Stomach (tissue), 9 donors: ENCODE data around the gene CACNA1I. TPM values are rescaled to one million over a fixed set of nuclear protein-coding genes. Genes with fewer than 3 reads are reported as not detected.

Source experiments
- DNase-seq, 2 donors: peaks; one replicate each; pipeline versions ENCODE4 v3.0.0 to v3.0.0-alpha.2; 2013 to 2019
- H3K27ac ChIP-seq, 5 donors: fragments of 200-600 bp in 4 of 5; sonication (generic) in 4 of 5; one replicate each; pipeline ENCODE4 v1.5.1; 2013 to 2019; ENCODE audit warnings: mild to moderate bottlenecking in 1 of 5, moderate library complexity in 1 of 5
- H3K27me3 ChIP-seq, 3 donors: fragments of 200-600 bp; sonication (generic); one replicate each; pipeline ENCODE4 v1.5.1; 2017 to 2019; ENCODE audit warnings: mixed run types in 1 of 3
- H3K36me3 ChIP-seq, 4 donors: fragments of 200-600 bp; sonication (generic); 1 replicate in 3 of 4; 2 replicates in 1 of 4; pipeline ENCODE4 v1.5.1; 2016 to 2019
- H3K4me1 ChIP-seq, 4 donors: fragments of 200-600 bp; sonication (generic); one replicate each; pipeline ENCODE4 v1.5.1; 2016 to 2019
- H3K4me3 ChIP-seq, 4 donors: fragments of 200-600 bp; sonication (generic) in 3 of 4; one replicate each; pipeline ENCODE4 v1.5.1; 2016 to 2019; ENCODE audit warnings: mild to moderate bottlenecking in 1 of 4
- H3K9me3 ChIP-seq, 4 donors: fragments of 200-600 bp; sonication (generic); one replicate each; pipeline ENCODE4 v1.5.1; 2016 to 2019
- CTCF ChIP-seq, 7 experiments: fragments of 450-650 bp in 4 of 7; fragments of 200-600 bp in 3 of 7; sonication (generic) in 3 of 7; IDR thresholded peaks; one replicate each; pipeline ENCODE4 v1.5.1; 2016 to 2019; ENCODE audit warnings: antibody characterized with exemption in 7 of 7, control low read depth in 2 of 7, mild to moderate bottlenecking in 1 of 7
- EP300 ChIP-seq: sonication (generic); formaldehyde crosslinking; IDR thresholded peaks from one replicate; pipeline ENCODE4 v1.6.1; 2017; ENCODE audit warnings: antibody characterized with exemption
- POLR2A ChIP-seq, 4 donors: fragments of 450-650 bp; IDR thresholded peaks; one replicate each; pipeline ENCODE4 v1.6.1; 2016; ENCODE audit warnings: antibody characterized with exemption in 4 of 4, control low read depth in 2 of 4, mild to moderate bottlenecking in 1 of 4, moderate library complexity in 1 of 4
- POLR2AphosphoS5 ChIP-seq, 3 donors: sonication (generic); formaldehyde crosslinking; IDR thresholded peaks; one replicate each; pipeline ENCODE4 v1.6.1; 2016; ENCODE audit warnings: antibody characterized with exemption in 3 of 3
- WGBS, 5 donors: extraction: QIAGEN DNeasy Blood & Tissue Kit in 3 of 5; methylation state at CpG; one replicate each; pipeline versions ENCODE4 v1.1.5 to v1.1.7; 2013 to 2018; 5-methylcytosine and 5-hydroxymethylcytosine counted together
- intact Hi-C: fragments of 100-400 bp; cut with DNase I; formaldehyde crosslinking; loops from one replicate; pipeline ENCODE4 v1.15.1; 2023; ENCODE audit warnings: low total_unique reads
- polyA plus RNA-seq, 3 donors: library from polyadenylated mRNA; stranded (reverse); fragments of 200-250 nt; gene quantifications; one replicate each; pipeline ENCODE4 v1.2.3, GENCODE V29; 2013
- total RNA-seq, 5 donors: library from RNA; depleted of rRNA; stranded (reverse); fragments of >200 nt; gene quantifications; one replicate each; pipeline versions ENCODE4 v1.1.0 to v1.2.3, GENCODE V29; 2014 to 2016
- donor health status: healthy with polysubstance abuse.
- donor health status: Bipolar disorder and iron deficiency.
- donor health status: healthy.

CACNA1I gene
- total and polyA plus RNA-seq, 8 donors: 0.06 to 4.0 (median 0.22) TPM; not detected in 2

GRCh38 chr22:39603345-39603744 is 32.8 kb downstream of the CACNA1I start:
- 70 to 83% (median 75%) methylated on average over 3 of the region's 3 CpGs for WGBS, 5 donors
- H3K4me3 ChIP-seq: no peak overlapping the region
- peaks cover 0 to 61% (median 3%) of the 10 kb centered on the region in 3 donors for H3K27me3 ChIP-seq
- peaks cover 0 to 3% (median 2%) of the 10 kb centered on the region in 4 donors for H3K4me1 ChIP-seq
- H3K9me3 ChIP-seq: peaks cover 0 to 23% (median 16%) of the 10 kb centered on the region in 4 donors
- no peak overlapping the region for H3K27ac ChIP-seq
- no peak for DNase-seq
- TF ChIP-seq POLR2AphosphoS5 (IDR thresholded peaks at IDR 0.05) (no peak), EP300 (no peak), CTCF (IDR thresholded peaks at IDR 0.05) (no peak), POLR2A (IDR thresholded peaks at IDR 0.05) (no peak)
- no peaks in the 10 kb centered on the region for H3K36me3 ChIP-seq
- intact Hi-C loops: no loop called here

- no peak overlapping the region for H3K27ac ChIP-seq
- no peaks in the 10 kb centered on the region for H3K36me3 ChIP-seq
- TF ChIP-seq EP300: no peak
- TF ChIP-seq POLR2AphosphoS5 (IDR thresholded peaks at IDR 0.05): no peak
- TF ChIP-seq POLR2A (IDR thresholded peaks at IDR 0.05): no peak
- no peak for TF ChIP-seq CTCF (IDR thresholded peaks at IDR 0.05)
- DNase-seq: no peak
- no peaks in the 10 kb centered on the region for H3K4me1 ChIP-seq
- 42 to 67% (median 56%) methylated on average over 8 of the region's 8 CpGs for WGBS, 5 donors
- H3K9me3 ChIP-seq: peaks cover 0 to 12% (median 9%) of the 10 kb centered on the region in 4 donors
- no peak overlapping the region for H3K4me3 ChIP-seq
- H3K27me3 ChIP-seq: peaks cover 0 to 68% (median 0%) of the 10 kb centered on the region in 3 donors
- intact Hi-C loops: no loop called here
Observed at GRCh38 chr22:39610246-39610645, 39.7 kb downstream of the CACNA1I start.

- no peak for DNase-seq
- TF ChIP-seq POLR2A (IDR thresholded peaks at IDR 0.05) (no peak), CTCF (IDR thresholded peaks at IDR 0.05) (no peak)
- no peak overlapping the region for H3K4me3 ChIP-seq
- 65 to 84% (median 80%) methylated on average over 1 to 7 of the region's 7 CpGs for WGBS, 5 donors
- no peaks in the 10 kb centered on the region for H3K36me3 ChIP-seq
- H3K9me3 ChIP-seq: peaks cover 0 to 12% (median 9%) of the 10 kb centered on the region in 4 donors
- H3K27ac ChIP-seq: no peak overlapping the region
- H3K27me3 ChIP-seq: peaks cover 0 to 67% (median 0%) of the 10 kb centered on the region in 3 donors
- intact Hi-C loops: no loop called here
- H3K4me1 ChIP-seq: no peaks in the 10 kb centered on the region
Observed at GRCh38 chr22:39610766-39611165, 40.2 kb downstream of the CACNA1I start.

GRCh38 chr22:39611360-39611759 is 40.8 kb downstream of the CACNA1I start:
- Histone ChIP-seq H3K27ac (no peak overlapping the region), H3K4me3 (no peak overlapping the region), H3K36me3 (no peaks in the 10 kb centered on the region), H3K4me1 (no peaks in the 10 kb centered on the region), H3K9me3 (peaks cover 0 to 12% (median 10%) of the 10 kb centered on the region in 4 donors), H3K27me3 (peaks cover 0 to 68% (median 5%) of the 10 kb centered on the region in 3 donors)
- TF ChIP-seq POLR2A (IDR thresholded peaks at IDR 0.05): no peak
- TF ChIP-seq EP300: no peak
- TF ChIP-seq CTCF (IDR thresholded peaks at IDR 0.05): no peak
- no peak for TF ChIP-seq POLR2AphosphoS5 (IDR thresholded peaks at IDR 0.05)
- intact Hi-C loops: no loop called here
- no peak for DNase-seq
- 75 to 88% (median 82%) methylated on average over 4 of the region's 4 CpGs for WGBS, 5 donors
